Fibroblast of lung (primary cell): ENCODE results near the gene SORCS2. TPM values are rescaled to one million over a fixed set of nuclear protein-coding genes. Genes with fewer than 3 reads are reported as not detected.
A peak's percentile ranks its signal among the peaks of the same experiment; 100 is the strongest.
"Not testable (repeated sequence)": the region's sequence is repeated elsewhere in the genome, so short reads cannot be mapped to it uniquely, and the experiment has no call there.

Source experiments
- DNase-seq, 2 donors: peaks; one replicate each; pipeline versions ENCODE4 v3.0.0 to v3.0.0-alpha.2; 2010; ENCODE audit warnings: low read depth in 2 of 2
- H2AFZ ChIP-seq: 2 replicates; pipeline ENCODE4 v1.5.1; 2012; ENCODE audit warnings: low read length, control low read depth, inconsistent platforms
- H3K27ac ChIP-seq: 2 replicates; pipeline ENCODE4 v1.5.1; 2011; ENCODE audit warnings: low read length, control low read depth; ENCODE audit not compliant: insufficient read depth
- H3K27me3 ChIP-seq: 2 replicates; pipeline ENCODE4 v1.5.1; 2011; ENCODE audit warnings: mild to moderate bottlenecking, low read length; ENCODE audit not compliant: control insufficient read depth, insufficient read depth
- H3K36me3 ChIP-seq: 2 replicates; pipeline ENCODE4 v1.5.1; 2011; ENCODE audit warnings: low read length; ENCODE audit not compliant: control insufficient read depth, insufficient read depth
- H3K4me1 ChIP-seq: 2 replicates; pipeline ENCODE4 v1.5.1; 2011; ENCODE audit warnings: low read length; ENCODE audit not compliant: control insufficient read depth, insufficient read depth; ENCODE audit errors: extremely low read depth
- H3K4me2 ChIP-seq: 2 replicates; pipeline ENCODE4 v1.5.1; 2011; ENCODE audit warnings: low read length, control low read depth; ENCODE audit not compliant: insufficient read depth; ENCODE audit errors: extremely low read depth
- H3K4me3 ChIP-seq, 4 experiments: fragments of 200-600 bp in 1 of 4; sonication (generic) in 1 of 4; replicated peaks in 1 of 4; 2 replicates each; pipeline ENCODE4 v1.5.1; 2011 to 2016; ENCODE audit warnings: low read length in 4 of 4, low read depth in 3 of 4, mild to moderate bottlenecking in 3 of 4, control low read depth in 2 of 4, inconsistent platforms in 1 of 4, mixed read lengths in 1 of 4; ENCODE audit not compliant: insufficient read depth in 1 of 4; ENCODE audit errors: control extremely low read depth in 1 of 4
- H3K79me2 ChIP-seq: 2 replicates; pipeline ENCODE4 v1.5.1; 2012; ENCODE audit warnings: mild to moderate bottlenecking, low read length, inconsistent platforms; ENCODE audit not compliant: control insufficient read depth, insufficient read depth
- H3K9ac ChIP-seq: 2 replicates; pipeline ENCODE4 v1.5.1; 2011; ENCODE audit warnings: mild to moderate bottlenecking, low read length, control low read depth; ENCODE audit not compliant: insufficient read depth
- H3K9me3 ChIP-seq: 2 replicates; pipeline ENCODE4 v1.5.1; 2012; ENCODE audit warnings: low read depth, low read length; ENCODE audit not compliant: control insufficient read depth, insufficient read depth
- H4K20me1 ChIP-seq: 2 replicates; pipeline ENCODE4 v1.5.1; 2011; ENCODE audit warnings: low read length; ENCODE audit not compliant: control insufficient read depth, insufficient read depth; ENCODE audit errors: extremely low read depth
- EZH2 ChIP-seq: IDR thresholded peaks from 2 replicates; pipeline ENCODE4 v1.5.1; 2012; ENCODE audit warnings: low read length, control low read depth, mild to moderate bottlenecking; ENCODE audit errors: missing control alignments
- polyA plus RNA-seq, 2 donors: library from polyadenylated mRNA; depleted of rRNA in 1 of 2; stranded (reverse) in 1 of 2; unstranded in 1 of 2; fragments of >200 nt; gene quantifications; 2 replicates each; pipeline ENCODE4 v1.2.1, GENCODE V29; 2011 to 2012; ENCODE audit warnings: missing spikeins in 1 of 2
- total RNA-seq: library from RNA; depleted of rRNA; stranded (reverse); fragments of >200 nt; gene quantifications from 2 replicates; pipeline ENCODE4 v1.2.1, GENCODE V29; 2014
- TF ChIP-seq, protein P1 (sequence below), 2 donors: IDR thresholded peaks in 1 of 2; conservative IDR thresholded peaks in 1 of 2; 1 replicate in 1 of 2; 2 replicates in 1 of 2; pipeline ENCODE4 v1.5.1; 2011 to 2012; ENCODE audit warnings: low read length in 2 of 2, control low read depth in 1 of 2, inconsistent platforms in 1 of 2, low read depth in 1 of 2, mild to moderate bottlenecking in 1 of 2

Gene SORCS2
- total and polyA plus RNA-seq, 2 donors (not counting 1 experiment from before 2014, with no cell fraction given), result 0.17 to 0.41 TPM

DNA sequence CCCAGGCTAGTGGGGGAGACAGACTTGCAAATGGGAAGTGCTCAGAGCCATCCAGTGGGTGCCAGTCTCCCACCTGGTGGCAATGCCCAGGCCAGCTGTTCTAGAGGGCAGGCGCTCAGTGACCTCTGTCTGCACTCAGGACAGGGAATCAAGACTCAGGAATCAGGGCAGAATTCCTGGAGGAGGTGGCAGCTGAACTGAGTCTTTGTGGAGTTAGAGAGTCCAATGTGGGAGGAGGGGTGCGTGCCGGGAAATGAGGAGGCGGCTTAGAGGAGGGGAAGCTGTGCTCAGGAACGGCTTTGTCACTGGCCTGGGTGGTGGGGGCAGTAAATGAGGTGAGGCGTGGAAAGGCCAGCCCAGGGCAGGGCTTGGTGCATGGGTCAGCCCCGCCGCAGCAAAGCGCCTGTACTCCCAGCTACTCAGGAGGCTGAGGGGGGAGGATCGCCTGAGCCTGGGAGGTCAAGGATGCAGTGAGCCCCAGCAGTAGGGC, 31.3 kb upstream of the SORCS2 start:
- Histone ChIP-seq H3K27me3 (no peaks in the 10 kb centered on the region), H3K36me3 (no peaks in the 10 kb centered on the region), H3K27ac (no peak overlapping the region), H4K20me1 (no peaks in the 10 kb centered on the region), H3K4me1 (no peaks in the 10 kb centered on the region), H2AFZ (no peak overlapping the region), H3K4me2 (no peak overlapping the region), H3K9me3 (no peaks in the 10 kb centered on the region), H3K4me3 (no peak overlapping the region), H3K79me2 (no peaks in the 10 kb centered on the region), H3K9ac (no peak overlapping the region)
- no peak for TF ChIP-seq EZH2
- TF ChIP-seq, protein P1, sequence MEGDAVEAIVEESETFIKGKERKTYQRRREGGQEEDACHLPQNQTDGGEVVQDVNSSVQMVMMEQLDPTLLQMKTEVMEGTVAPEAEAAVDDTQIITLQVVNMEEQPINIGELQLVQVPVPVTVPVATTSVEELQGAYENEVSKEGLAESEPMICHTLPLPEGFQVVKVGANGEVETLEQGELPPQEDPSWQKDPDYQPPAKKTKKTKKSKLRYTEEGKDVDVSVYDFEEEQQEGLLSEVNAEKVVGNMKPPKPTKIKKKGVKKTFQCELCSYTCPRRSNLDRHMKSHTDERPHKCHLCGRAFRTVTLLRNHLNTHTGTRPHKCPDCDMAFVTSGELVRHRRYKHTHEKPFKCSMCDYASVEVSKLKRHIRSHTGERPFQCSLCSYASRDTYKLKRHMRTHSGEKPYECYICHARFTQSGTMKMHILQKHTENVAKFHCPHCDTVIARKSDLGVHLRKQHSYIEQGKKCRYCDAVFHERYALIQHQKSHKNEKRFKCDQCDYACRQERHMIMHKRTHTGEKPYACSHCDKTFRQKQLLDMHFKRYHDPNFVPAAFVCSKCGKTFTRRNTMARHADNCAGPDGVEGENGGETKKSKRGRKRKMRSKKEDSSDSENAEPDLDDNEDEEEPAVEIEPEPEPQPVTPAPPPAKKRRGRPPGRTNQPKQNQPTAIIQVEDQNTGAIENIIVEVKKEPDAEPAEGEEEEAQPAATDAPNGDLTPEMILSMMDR (conservative IDR thresholded peaks at IDR 0.05 in 1 of 2, IDR thresholded peaks at IDR 0.05 in 1 of 2; ENCODE audit: low read depth in 1 of 2, low read length in 2 of 2), result no peak
- no peak for DNase-seq

DNA sequence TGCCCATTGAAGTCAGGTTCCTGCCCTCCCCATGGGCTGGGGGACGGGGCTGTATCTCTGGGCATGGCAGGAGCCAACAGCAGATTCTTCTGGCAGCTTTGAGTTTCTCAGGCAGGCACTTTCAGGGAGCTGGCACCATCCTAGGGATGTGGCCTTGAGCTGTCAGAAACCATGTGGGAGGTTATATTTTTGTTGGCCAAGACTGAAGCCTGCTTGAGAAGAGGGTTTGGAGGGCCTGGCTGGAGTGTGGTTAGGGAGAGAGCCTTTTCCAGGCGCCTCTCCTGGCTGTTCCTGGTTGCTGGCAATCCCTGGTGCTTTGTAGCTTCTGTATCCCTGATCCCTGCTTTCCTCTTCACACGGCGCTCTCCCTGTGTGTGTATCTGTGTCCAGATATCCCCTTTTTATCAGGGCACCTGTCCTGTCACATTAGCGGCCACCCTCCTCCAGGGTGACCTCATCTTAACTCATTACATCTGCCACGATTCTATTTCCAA, 30.6 kb upstream of the SORCS2 start:
- no peaks in the 10 kb centered on the region for H3K9me3 ChIP-seq
- no peaks in the 10 kb centered on the region for H3K27me3 ChIP-seq
- H3K36me3 ChIP-seq, result no peaks in the 10 kb centered on the region
- no peak overlapping the region for H3K4me2 ChIP-seq
- no peaks in the 10 kb centered on the region for H4K20me1 ChIP-seq
- no peak overlapping the region for H3K9ac ChIP-seq
- no peak overlapping the region for H3K4me3 ChIP-seq
- TF ChIP-seq EZH2, result no peak
- TF ChIP-seq, protein P1 (conservative IDR thresholded peaks at IDR 0.05 in 1 of 2, IDR thresholded peaks at IDR 0.05 in 1 of 2; ENCODE audit: low read depth in 1 of 2, low read length in 2 of 2), result no peak
- peak; percentile 30 to 81 for DNase-seq
- H3K27ac ChIP-seq, result no peak overlapping the region
- no peaks in the 10 kb centered on the region for H3K4me1 ChIP-seq
- no peak overlapping the region for H2AFZ ChIP-seq
- no peaks in the 10 kb centered on the region for H3K79me2 ChIP-seq

DNA sequence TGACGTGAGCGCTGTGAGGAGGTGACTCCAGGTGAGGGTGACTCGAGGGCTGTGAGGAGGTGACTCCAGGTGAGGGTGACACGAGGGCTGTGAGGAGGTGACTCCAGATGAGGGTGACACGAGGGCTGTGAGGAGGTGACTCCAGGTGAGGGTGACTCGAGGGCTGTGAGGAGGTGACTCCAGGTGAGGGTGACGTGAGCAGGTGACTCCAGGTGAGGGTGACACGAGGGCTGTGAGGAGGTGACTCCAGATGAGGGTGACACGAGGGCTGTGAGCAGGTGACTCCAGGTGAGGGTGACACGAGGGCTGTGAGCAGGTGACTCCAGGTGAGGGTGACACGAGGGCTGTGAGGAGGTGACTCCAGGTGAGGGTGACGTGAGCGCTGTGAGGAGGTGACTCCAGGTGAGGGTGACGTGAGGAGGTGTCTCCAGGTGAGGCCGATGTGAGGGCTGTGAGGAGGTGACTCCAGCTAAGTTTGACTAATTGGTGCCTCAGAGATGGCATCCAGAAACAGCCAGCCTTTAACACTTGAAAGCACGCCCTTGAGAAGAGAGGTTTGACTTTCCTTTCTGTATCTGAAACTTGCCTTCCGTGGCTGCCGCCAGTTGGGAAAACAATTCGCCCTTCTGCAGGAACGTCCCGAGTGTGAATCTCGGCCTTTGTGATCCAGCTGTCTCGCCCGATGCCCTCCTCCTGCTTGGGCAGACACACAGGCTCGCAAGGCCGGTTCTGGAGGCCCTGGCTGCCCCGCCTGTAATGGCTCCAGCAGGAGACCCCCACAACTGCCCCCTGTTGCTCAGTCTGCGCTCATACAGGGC, 27.1 kb upstream of the SORCS2 start:
- not testable (repeated sequence) for H3K27me3 ChIP-seq, H4K20me1 ChIP-seq, H3K4me3 ChIP-seq, H3K9me3 ChIP-seq, DNase-seq, H3K9ac ChIP-seq, H3K36me3 ChIP-seq, H3K27ac ChIP-seq, H3K4me1 ChIP-seq, H3K79me2 ChIP-seq, H3K4me2 ChIP-seq, H2AFZ ChIP-seq
